IMR-90 (cell line): ENCODE data around the gene ST6GALNAC2. TPM values are rescaled to one million over a fixed set of nuclear protein-coding genes. Genes with fewer than 3 reads are reported as not detected.

Source experiments
- ATAC-seq: fragments of 200-7000 bp; cut with Tn5 transposase; 2 replicates; pipeline ENCODE4 v1.9.1; 2020; ENCODE audit warnings: low read depth, mild to moderate bottlenecking, moderate library complexity
- BruUV-seq: library from RNA; stranded (reverse); fragments of 400-500 nt; replicated peaks from 2 replicates; lab custom pipeline; 2021; lab: Mats Ljungman, UMichigan
- CTCF ChIA-PET: fragments of 300-600 bp; formaldehyde crosslinking; extraction: SDS; loops from one replicate; lab custom pipeline; 2021; ENCODE audit warnings: antibody characterized with exemption; lab: Yijun Ruan, JAX
- POLR2A ChIA-PET: fragments of 300-600 bp; sonication (Branson Sonifier 250); formaldehyde crosslinking; loops from one replicate; lab custom pipeline; 2022; ENCODE audit warnings: antibody characterized with exemption; ENCODE audit not compliant: unreplicated experiment; lab: Charles Lee
- DNase-seq: peaks from one replicate; pipeline ENCODE4 v3.0.0; 2013
- H2AFZ ChIP-seq: replicated peaks from 2 replicates; pipeline ENCODE3; 2013; ENCODE audit warnings: low read length, mild to moderate bottlenecking; ENCODE audit not compliant: poor library complexity
- H2AK5ac ChIP-seq: 2 replicates; pipeline ENCODE4 v1.6.1; 2013; ENCODE audit warnings: low read depth, low read length, inconsistent platforms
- H2AK9ac ChIP-seq: replicated peaks from 2 replicates; pipeline ENCODE3; 2013; ENCODE audit warnings: mild to moderate bottlenecking, low read depth, low read length, moderate library complexity; ENCODE audit not compliant: poor library complexity
- H2BK120ac ChIP-seq: 2 replicates; pipeline ENCODE4 v1.6.1; 2013; ENCODE audit warnings: low read depth, low read length, inconsistent platforms
- H2BK15ac ChIP-seq: 3 replicates; pipeline ENCODE4 v1.6.1; 2013; ENCODE audit warnings: low read depth, low read length, inconsistent platforms
- H2BK20ac ChIP-seq: 2 replicates; pipeline ENCODE4 v1.6.1; 2013; ENCODE audit warnings: low read depth, mild to moderate bottlenecking, inconsistent platforms, low read length, moderate library complexity
- H2BK5ac ChIP-seq: 2 replicates; pipeline ENCODE4 v1.6.1; 2013; ENCODE audit warnings: mild to moderate bottlenecking, low read depth, low read length, inconsistent platforms; ENCODE audit not compliant: poor library complexity, severe bottlenecking
- H3K14ac ChIP-seq: replicated peaks from 2 replicates; pipeline ENCODE4 v1.6.1; 2013; ENCODE audit warnings: low read depth, low read length, inconsistent platforms
- H3K18ac ChIP-seq: 2 replicates; pipeline ENCODE4 v1.6.1; 2013; ENCODE audit warnings: low read depth, low read length, control low read depth
- H3K23ac ChIP-seq: 2 replicates; pipeline ENCODE4 v1.6.1; 2013; ENCODE audit warnings: low read depth, low read length, inconsistent platforms
- H3K27ac ChIP-seq: 2 replicates; pipeline ENCODE4 v1.5.1; 2013; ENCODE audit warnings: mild to moderate bottlenecking, control low read depth, low read length; ENCODE audit not compliant: insufficient read depth
- H3K27me3 ChIP-seq: 2 replicates; pipeline ENCODE4 v1.6.1; 2013; ENCODE audit warnings: low read length; ENCODE audit not compliant: control insufficient read depth, insufficient read depth
- H3K36me3 ChIP-seq: 2 replicates; pipeline ENCODE4 v1.6.1; 2013; ENCODE audit warnings: low read length, mixed read lengths; ENCODE audit not compliant: control insufficient read depth, insufficient read depth
- H3K4ac ChIP-seq: 2 replicates; pipeline ENCODE4 v1.6.1; 2013; ENCODE audit warnings: low read depth, low read length, inconsistent platforms
- H3K4me1 ChIP-seq: 2 replicates; pipeline ENCODE4 v1.6.1; 2013; ENCODE audit warnings: low read length, mixed read lengths; ENCODE audit not compliant: control insufficient read depth, insufficient read depth
- H3K4me2 ChIP-seq: 2 replicates; pipeline ENCODE4 v1.6.1; 2013; ENCODE audit warnings: low read depth, mild to moderate bottlenecking, control low read depth, low read length, moderate library complexity
- H3K4me3 ChIP-seq: 2 replicates; pipeline ENCODE4 v1.5.1; 2013; ENCODE audit warnings: low read depth, mild to moderate bottlenecking, control low read depth, low read length, moderate library complexity; ENCODE audit not compliant: insufficient read depth
- H3K56ac ChIP-seq: 2 replicates; pipeline ENCODE4 v1.6.1; 2013; ENCODE audit warnings: low read length, inconsistent platforms; ENCODE audit not compliant: insufficient read depth; ENCODE audit errors: extremely low read depth
- H3K79me1 ChIP-seq, 2 experiments: 2 replicates each; pipeline ENCODE4 v1.6.1; 2013; ENCODE audit warnings: low read length in 2 of 2, inconsistent platforms in 1 of 2, low read depth in 1 of 2
- H3K9ac ChIP-seq: 2 replicates; pipeline ENCODE4 v1.6.1; 2013; ENCODE audit warnings: low read depth, low read length, control low read depth
- H3K9me1 ChIP-seq: 2 replicates; pipeline ENCODE4 v1.6.1; 2013; ENCODE audit warnings: low read length, inconsistent platforms; ENCODE audit not compliant: insufficient read depth
- H3K9me3 ChIP-seq: 2 replicates; pipeline ENCODE4 v1.6.1; 2013; ENCODE audit warnings: low read length; ENCODE audit not compliant: control insufficient read depth, insufficient read depth
- H4K20me1 ChIP-seq: 2 replicates; pipeline ENCODE4 v1.6.1; 2013; ENCODE audit warnings: low read length, inconsistent platforms; ENCODE audit not compliant: insufficient read depth
- H4K5ac ChIP-seq: 2 replicates; pipeline ENCODE4 v1.6.1; 2013; ENCODE audit warnings: mild to moderate bottlenecking, low read depth, low read length, control low read depth
- H4K8ac ChIP-seq, 2 experiments: 2 replicates each; pipeline ENCODE4 v1.6.1; 2013; ENCODE audit warnings: low read depth in 2 of 2, low read length in 2 of 2, control low read depth in 1 of 2, inconsistent platforms in 1 of 2
- H4K91ac ChIP-seq: 2 replicates; pipeline ENCODE4 v1.6.1; 2013; ENCODE audit warnings: low read depth, low read length, inconsistent platforms; ENCODE audit not compliant: insufficient read depth
- BHLHE40 ChIP-seq: fragments of 150-350 bp; IDR thresholded peaks from 2 replicates; pipeline ENCODE4 v1.6.1; 2016; ENCODE audit warnings: mild to moderate bottlenecking, low read depth, low read length
- CEBPB ChIP-seq: IDR thresholded peaks from 2 replicates; pipeline ENCODE4 v1.6.1; 2012; ENCODE audit warnings: low read depth, low read length, improper control_type of control experiment
- CHD1 ChIP-seq: IDR thresholded peaks from 2 replicates; pipeline ENCODE4 v1.6.1; 2012; ENCODE audit warnings: low read depth, low read length, improper control_type of control experiment
- CTCF ChIP-seq: conservative IDR thresholded peaks from 2 replicates; pipeline ENCODE4 v1.5.1; 2012; ENCODE audit warnings: mild to moderate bottlenecking, low read depth, low read length, improper control_type of control experiment
- FOS ChIP-seq: fragments of 150-350 bp; IDR thresholded peaks from 2 replicates; pipeline ENCODE4 v1.6.1; 2016; ENCODE audit warnings: low read depth, low read length
- RAD21 ChIP-seq: IDR thresholded peaks from 2 replicates; pipeline ENCODE4 v1.6.1; 2012; ENCODE audit warnings: low read length, improper control_type of control experiment
- WGBS, 2 experiments: methylation state at CpG; one replicate each; pipeline versions ENCODE4 v1.1.5 to v1.1.7; 2013; ENCODE audit warnings: missing lambda C conversion rate in 2 of 2; ENCODE audit not compliant: insufficient read length in 1 of 2; ENCODE audit errors: extremely low coverage in 2 of 2; 5-methylcytosine and 5-hydroxymethylcytosine counted together
- dilution Hi-C: fragments of 300-500 bp; cut with HindIII; formaldehyde crosslinking; loops from one replicate; pipeline ENCODE4 v1.14.3; 2018; ENCODE audit warnings: low sequenced_read_pairs; ENCODE audit not compliant: unreplicated experiment
- in situ Hi-C: fragments of 300-500 bp; cut with MboI; formaldehyde crosslinking; loops from 3 replicates; pipeline ENCODE4 v1.14.3; 2019; ENCODE audit warnings: low sequenced_read_pairs, inconsistent platforms, mixed read lengths
- intact Hi-C: fragments of 100-400 bp; cut with micrococcal nuclease; formaldehyde crosslinking; loops from 2 replicates; pipeline ENCODE4 v1.10.0; 2022
- polyA plus RNA-seq, 3 experiments: library from polyadenylated mRNA; depleted of rRNA; stranded (reverse); fragments of >200 nt; gene quantifications; 2 replicates each; pipeline ENCODE4 v1.2.3, GENCODE V29; 2012; ENCODE audit warnings: low replicate concordance in 1 of 3
- total RNA-seq: library from RNA; depleted of rRNA; stranded (reverse); fragments of >200 nt; gene quantifications from 2 replicates; pipeline ENCODE4 v1.2.3, GENCODE V29; 2012

Gene ST6GALNAC2
- total and polyA plus RNA-seq, 2 of the 4 experiments (the other 2 are of a cell fraction), result 0.10 TPM; not detected in 1

GRCh38 chr17:76574166-76574565, 11.5 kb downstream of the ST6GALNAC2 start:
- no peak overlapping the region for H3K56ac ChIP-seq
- no TSS peak for BruUV-seq
- no peak for ATAC-seq
- peaks cover 3% of the 10 kb centered on the region; the same call in 1 of the 2 replicates for H3K9me1 ChIP-seq
- ChIA-PET CTCF (interaction anchor here (0.8 kb wide), 1 partner anchor 8 kb away, joined by 4 read pairs; no protein-coding TSS in a partner anchor), POLR2A (interaction anchor here (1.3 kb wide), 1 partner anchor 98 kb away, joined by 3 read pairs; no protein-coding TSS in a partner anchor)
- no peak overlapping the region for H2BK20ac ChIP-seq
- no peak for TF ChIP-seq RAD21
- TF ChIP-seq BHLHE40, result no peak
- no peak for TF ChIP-seq FOS
- no peak for TF ChIP-seq CTCF
- TF ChIP-seq CEBPB, result no peak
- TF ChIP-seq CHD1, result no peak
- H4K91ac ChIP-seq, result no peak overlapping the region
- H3K4ac ChIP-seq, result no peak overlapping the region
- no peak overlapping the region for H3K14ac ChIP-seq
- no peak overlapping the region for H3K9ac ChIP-seq
- H4K5ac ChIP-seq, result no peak overlapping the region
- no peak overlapping the region for H2BK120ac ChIP-seq
- H3K23ac ChIP-seq, result no peak overlapping the region
- no peak overlapping the region for H2AFZ ChIP-seq
- in situ Hi-C loops, result no loop called here
- no peaks in the 10 kb centered on the region for H3K27me3 ChIP-seq
- H2AK5ac ChIP-seq, result no peak overlapping the region
- H4K20me1 ChIP-seq, result no peaks in the 10 kb centered on the region
- no peak for DNase-seq
- no peaks in the 10 kb centered on the region for H3K4me1 ChIP-seq
- H2BK15ac ChIP-seq, result no peak overlapping the region
- H3K4me3 ChIP-seq, result no peak overlapping the region
- dilution Hi-C loops, result no loop called here
- no peaks in the 10 kb centered on the region for H3K36me3 ChIP-seq
- peaks cover 6% of the 10 kb centered on the region for H3K9me3 ChIP-seq
- no peak overlapping the region for H2BK5ac ChIP-seq
- intact Hi-C loops, result no loop called here
- H4K8ac ChIP-seq, result no peak overlapping the region
- no peaks in the 10 kb centered on the region for H3K79me1 ChIP-seq
- no peak overlapping the region for H2AK9ac ChIP-seq
- no peak overlapping the region for H3K4me2 ChIP-seq
- no peak overlapping the region for H3K18ac ChIP-seq
- 91% methylated on average over 7 of the region's 11 CpGs; no CpG with 5 or more reads in 1 of the 2 experiments for WGBS, 2 experiments
- H3K27ac ChIP-seq, result no peak overlapping the region
